GM20000 (cell line): ENCODE measurements around the gene CPED1.

Experiments used
- DNase-seq: peaks from one replicate; pipeline ENCODE4 v3.0.0; 2012; ENCODE audit warnings: low spot score
- CTCF ChIP-seq: IDR thresholded peaks from 2 replicates; pipeline ENCODE4 v1.5.1; 2012; ENCODE audit warnings: mild to moderate bottlenecking, control low read depth; ENCODE audit errors: extremely low read depth, missing control alignments

CPED1 gene

GRCh38 chr7:121038717-121039509 is 50.4 kb downstream of the CPED1 start:
- no peak for DNase-seq
- TF ChIP-seq CTCF: no peak

- DNase-seq: no peak
- no peak for TF ChIP-seq CTCF
These were observed 51.0 kb downstream of the CPED1 start for GRCh38 chr7:121039510-121039822.

GRCh38 chr7:121039994-121040393 is 51.5 kb downstream of the CPED1 start:
- no peak for DNase-seq
- TF ChIP-seq CTCF: no peak

GRCh38 chr7:121041516-121042148 is 53.1 kb downstream of the CPED1 start:
- DNase-seq: no peak
- TF ChIP-seq CTCF: no peak

GRCh38 chr7:121042195-121042594 is 53.7 kb downstream of the CPED1 start:
- DNase-seq: no peak
- TF ChIP-seq CTCF: no peak

- no peak for DNase-seq
- no peak for TF ChIP-seq CTCF
These were observed 54.4 kb downstream of the CPED1 start for GRCh38 chr7:121042899-121043298.

- TF ChIP-seq CTCF: no peak
These were observed 55.1 kb downstream of the CPED1 start for GRCh38 chr7:121043314-121044234.

More at GRCh38 chr7:121043314-121044234, 55.1 kb downstream of the CPED1 start:
- DNase-seq: no peak
